WTC11 (cell line): ENCODE measurements around the gene TMEM25. TPM values are rescaled to one million over a fixed set of nuclear protein-coding genes. Genes with fewer than 3 reads are reported as not detected.
A peak's percentile ranks its signal among the peaks of the same experiment; 100 is the strongest.

Source experiments
- ATAC-seq: fragments of 200-7000 bp; cut with Tn5 transposase; 2 replicates; pipeline ENCODE4 v1.10.0; 2021; ENCODE audit warnings: mild to moderate bottlenecking, moderate library complexity
- CTCF ChIA-PET: fragments of 300-600 bp; sonication (Branson Sonifier 250); formaldehyde crosslinking; loops from one replicate; lab custom pipeline; 2021; ENCODE audit warnings: antibody characterized with exemption; lab: Charles Lee
- POLR2A ChIA-PET: fragments of 350-600 bp; sonication (Branson Sonifier 250); formaldehyde crosslinking; loops from one replicate; lab custom pipeline; 2021; ENCODE audit warnings: antibody characterized with exemption; lab: Charles Lee
- DNase-seq: peaks from one replicate; pipeline ENCODE4 v3.0.0; 2021; ENCODE audit warnings: low spot score
- H3K27ac Mint-ChIP-seq: 2 replicates; pipeline ENCODE4 v1.8.0; 2021; ENCODE audit warnings: mixed read lengths
- H3K27me3 Mint-ChIP-seq: 2 replicates; pipeline ENCODE4 v1.8.0; 2021; ENCODE audit warnings: low read depth, mild to moderate bottlenecking, moderate library complexity, mixed read lengths
- H3K36me3 Mint-ChIP-seq: 2 replicates; pipeline ENCODE4 v1.8.0; 2021; ENCODE audit warnings: mixed read lengths
- H3K4me1 Mint-ChIP-seq: 2 replicates; pipeline ENCODE4 v1.8.0; 2022; ENCODE audit warnings: mixed read lengths
- H3K4me3 Mint-ChIP-seq: 2 replicates; pipeline ENCODE4 v1.8.0; 2021; ENCODE audit warnings: mild to moderate bottlenecking, moderate library complexity, mixed read lengths
- H3K9me3 Mint-ChIP-seq: 2 replicates; pipeline ENCODE4 v1.8.0; 2021; ENCODE audit warnings: mixed read lengths
- CREB1 ChIP-seq: sonication (generic); formaldehyde crosslinking; IDR thresholded peaks from 2 replicates; pipeline ENCODE4 v1.8.0; 2023; ENCODE audit warnings: mild to moderate bottlenecking, missing genetic modification reagents
- ELF4 ChIP-seq: sonication (generic); formaldehyde crosslinking; IDR thresholded peaks from 2 replicates; pipeline ENCODE4 v1.8.1; 2022; ENCODE audit warnings: low read depth, mild to moderate bottlenecking, moderate library complexity, missing genetic modification reagents
- FOXP1 ChIP-seq: sonication (generic); formaldehyde crosslinking; IDR thresholded peaks from 2 replicates; pipeline ENCODE4 v1.8.0; 2022; ENCODE audit warnings: missing genetic modification reagents, mild to moderate bottlenecking, moderate library complexity, borderline replicate concordance
- HMGA2 ChIP-seq: fragments of 250-450 bp; sonication (Bioruptor Pico); IDR thresholded peaks from 2 replicates; pipeline ENCODE4 v1.4.0; 2021; ENCODE audit warnings: mild to moderate bottlenecking, moderate library complexity
- NFYB ChIP-seq: sonication (generic); formaldehyde crosslinking; conservative IDR thresholded peaks from 2 replicates; pipeline ENCODE4 v1.8.0; 2022; ENCODE audit warnings: low read depth, missing genetic modification reagents
- NR1H2 ChIP-seq: sonication (generic); formaldehyde crosslinking; IDR thresholded peaks from 2 replicates; pipeline ENCODE4 v1.9.0; 2021; ENCODE audit warnings: mild to moderate bottlenecking, moderate library complexity, missing genetic modification reagents
- PRRX2 ChIP-seq: fragments of 250-450 bp; sonication (Bioruptor Pico); IDR thresholded peaks from 2 replicates; pipeline ENCODE4 v1.8.0; 2021; ENCODE audit warnings: mild to moderate bottlenecking
- RORB ChIP-seq: fragments of 250-450 bp; sonication (Bioruptor Pico); IDR thresholded peaks from 2 replicates; pipeline ENCODE4 v1.9.0; 2021; ENCODE audit warnings: mild to moderate bottlenecking
- SOX15 ChIP-seq: fragments of 250-450 bp; sonication (Bioruptor Pico); IDR thresholded peaks from 2 replicates; pipeline ENCODE4 v1.9.0; 2021; ENCODE audit warnings: mild to moderate bottlenecking
- ZBTB21 ChIP-seq: sonication (generic); formaldehyde crosslinking; IDR thresholded peaks from 2 replicates; pipeline ENCODE4 v1.8.1; 2023; ENCODE audit warnings: mild to moderate bottlenecking, missing genetic modification reagents, borderline replicate concordance
- ZNF219 ChIP-seq: sonication (generic); formaldehyde crosslinking; IDR thresholded peaks from 2 replicates; pipeline ENCODE4 v1.8.0; 2023; ENCODE audit warnings: missing genetic modification reagents, mild to moderate bottlenecking, borderline replicate concordance
- ZNF416 ChIP-seq: fragments of 250-450 bp; sonication (Bioruptor Pico); IDR thresholded peaks from 2 replicates; pipeline ENCODE4 v1.9.0; 2021; ENCODE audit warnings: mild to moderate bottlenecking, inconsistent platforms
- total RNA-seq: library from RNA; stranded (reverse); gene quantifications from 3 replicates; pipeline ENCODE4 v1.2.3, GENCODE V29; 2021
- TF ChIP-seq, protein P1 (sequence below): fragments of 250-450 bp; sonication (Bioruptor Pico); IDR thresholded peaks from 2 replicates; pipeline ENCODE4 v1.8.0; 2021; ENCODE audit warnings: mild to moderate bottlenecking
- TF ChIP-seq, protein P2 (sequence below): fragments of 250-450 bp; sonication (Bioruptor Pico); IDR thresholded peaks from 2 replicates; pipeline ENCODE4 v1.9.0; 2021; ENCODE audit warnings: mild to moderate bottlenecking, borderline replicate concordance
- TF ChIP-seq, protein P3 (sequence below): sonication (generic); formaldehyde crosslinking; IDR thresholded peaks from 2 replicates; pipeline ENCODE4 v1.8.1; 2023; ENCODE audit warnings: mild to moderate bottlenecking, missing genetic modification reagents
- TF ChIP-seq, protein P4 (sequence below): fragments of 200-600 bp; IDR thresholded peaks from 2 replicates; pipeline ENCODE4 v1.8.0; 2022; ENCODE audit warnings: antibody characterized with exemption
- TF ChIP-seq, protein P5 (sequence below): sonication (generic); formaldehyde crosslinking; IDR thresholded peaks from 2 replicates; pipeline ENCODE4 v1.8.0; 2022; ENCODE audit warnings: missing genetic modification reagents
- TF ChIP-seq, protein P6 (sequence below): sonication (generic); formaldehyde crosslinking; IDR thresholded peaks from 2 replicates; pipeline ENCODE4 v1.8.0; 2023; ENCODE audit warnings: mild to moderate bottlenecking, missing genetic modification reagents
- TF ChIP-seq, protein P7 (sequence below): sonication (generic); formaldehyde crosslinking; IDR thresholded peaks from 2 replicates; pipeline ENCODE4 v1.8.1; 2022; ENCODE audit warnings: low read depth, mild to moderate bottlenecking, moderate library complexity, missing genetic modification reagents, borderline replicate concordance

Gene TMEM25
- total RNA-seq, 1 experiment from 2014 or later: 19.7 TPM

DNA sequence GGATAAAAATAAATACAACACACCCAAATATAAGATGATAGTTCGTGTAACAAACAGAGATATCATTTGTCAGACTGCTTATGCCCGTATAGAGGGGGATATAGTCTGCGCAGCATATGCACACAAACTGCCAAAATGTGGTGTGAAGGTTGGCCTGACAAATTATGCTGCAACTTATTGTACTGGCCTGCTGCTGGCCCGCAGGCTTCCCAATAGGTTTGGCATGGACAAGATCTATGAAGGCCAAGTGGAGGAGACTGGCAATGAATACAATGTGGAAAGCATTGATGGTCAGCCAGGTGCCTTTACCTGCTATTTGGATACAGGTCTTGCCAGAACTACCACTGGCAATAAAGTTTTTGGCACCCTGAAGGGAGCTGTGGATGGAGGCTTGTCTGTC is 29.8 kb downstream of the TMEM25 start (continued):
- TF ChIP-seq, protein P1, sequence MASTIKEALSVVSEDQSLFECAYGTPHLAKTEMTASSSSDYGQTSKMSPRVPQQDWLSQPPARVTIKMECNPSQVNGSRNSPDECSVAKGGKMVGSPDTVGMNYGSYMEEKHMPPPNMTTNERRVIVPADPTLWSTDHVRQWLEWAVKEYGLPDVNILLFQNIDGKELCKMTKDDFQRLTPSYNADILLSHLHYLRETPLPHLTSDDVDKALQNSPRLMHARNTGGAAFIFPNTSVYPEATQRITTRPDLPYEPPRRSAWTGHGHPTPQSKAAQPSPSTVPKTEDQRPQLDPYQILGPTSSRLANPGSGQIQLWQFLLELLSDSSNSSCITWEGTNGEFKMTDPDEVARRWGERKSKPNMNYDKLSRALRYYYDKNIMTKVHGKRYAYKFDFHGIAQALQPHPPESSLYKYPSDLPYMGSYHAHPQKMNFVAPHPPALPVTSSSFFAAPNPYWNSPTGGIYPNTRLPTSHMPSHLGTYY (CRISPR knock-in tag): no peak

DNA sequence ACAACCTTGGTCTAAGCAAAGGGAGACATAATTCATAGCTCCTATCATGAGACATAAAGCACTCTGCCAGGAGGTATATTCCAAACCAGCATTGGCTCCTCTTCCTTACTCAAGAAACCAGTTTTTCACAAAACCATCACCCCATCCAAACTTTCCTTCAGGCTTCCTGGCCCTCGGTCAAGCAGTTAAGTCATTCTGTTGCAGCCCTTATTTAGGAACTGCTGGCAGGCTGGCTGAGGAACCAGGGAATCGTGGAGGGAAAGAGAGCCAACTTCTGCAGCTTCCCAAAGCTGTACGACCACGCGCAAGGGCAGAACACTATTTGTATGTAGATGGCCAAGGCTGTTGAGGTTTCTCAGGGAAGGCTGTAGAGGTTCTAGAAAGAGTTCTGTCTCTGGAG is 34.1 kb downstream of the TMEM25 start:
- CTCF ChIA-PET: no interaction called here
- Mint-ChIP-seq H3K27ac (no peak overlapping the region; the same call in 1 of the 2 replicates), H3K4me3 (peak overlapping the region; percentile 59), H3K9me3 (no peaks in the 10 kb centered on the region), H3K4me1 (peaks cover 2% of the 10 kb centered on the region), H3K27me3 (no peaks in the 10 kb centered on the region), H3K36me3 (no peaks in the 10 kb centered on the region)
- POLR2A ChIA-PET: no interaction called here
- ATAC-seq (no peak), DNase-seq (no peak)
- TF ChIP-seq, protein P2, sequence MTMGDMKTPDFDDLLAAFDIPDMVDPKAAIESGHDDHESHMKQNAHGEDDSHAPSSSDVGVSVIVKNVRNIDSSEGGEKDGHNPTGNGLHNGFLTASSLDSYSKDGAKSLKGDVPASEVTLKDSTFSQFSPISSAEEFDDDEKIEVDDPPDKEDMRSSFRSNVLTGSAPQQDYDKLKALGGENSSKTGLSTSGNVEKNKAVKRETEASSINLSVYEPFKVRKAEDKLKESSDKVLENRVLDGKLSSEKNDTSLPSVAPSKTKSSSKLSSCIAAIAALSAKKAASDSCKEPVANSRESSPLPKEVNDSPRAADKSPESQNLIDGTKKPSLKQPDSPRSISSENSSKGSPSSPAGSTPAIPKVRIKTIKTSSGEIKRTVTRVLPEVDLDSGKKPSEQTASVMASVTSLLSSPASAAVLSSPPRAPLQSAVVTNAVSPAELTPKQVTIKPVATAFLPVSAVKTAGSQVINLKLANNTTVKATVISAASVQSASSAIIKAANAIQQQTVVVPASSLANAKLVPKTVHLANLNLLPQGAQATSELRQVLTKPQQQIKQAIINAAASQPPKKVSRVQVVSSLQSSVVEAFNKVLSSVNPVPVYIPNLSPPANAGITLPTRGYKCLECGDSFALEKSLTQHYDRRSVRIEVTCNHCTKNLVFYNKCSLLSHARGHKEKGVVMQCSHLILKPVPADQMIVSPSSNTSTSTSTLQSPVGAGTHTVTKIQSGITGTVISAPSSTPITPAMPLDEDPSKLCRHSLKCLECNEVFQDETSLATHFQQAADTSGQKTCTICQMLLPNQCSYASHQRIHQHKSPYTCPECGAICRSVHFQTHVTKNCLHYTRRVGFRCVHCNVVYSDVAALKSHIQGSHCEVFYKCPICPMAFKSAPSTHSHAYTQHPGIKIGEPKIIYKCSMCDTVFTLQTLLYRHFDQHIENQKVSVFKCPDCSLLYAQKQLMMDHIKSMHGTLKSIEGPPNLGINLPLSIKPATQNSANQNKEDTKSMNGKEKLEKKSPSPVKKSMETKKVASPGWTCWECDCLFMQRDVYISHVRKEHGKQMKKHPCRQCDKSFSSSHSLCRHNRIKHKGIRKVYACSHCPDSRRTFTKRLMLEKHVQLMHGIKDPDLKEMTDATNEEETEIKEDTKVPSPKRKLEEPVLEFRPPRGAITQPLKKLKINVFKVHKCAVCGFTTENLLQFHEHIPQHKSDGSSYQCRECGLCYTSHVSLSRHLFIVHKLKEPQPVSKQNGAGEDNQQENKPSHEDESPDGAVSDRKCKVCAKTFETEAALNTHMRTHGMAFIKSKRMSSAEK (CRISPR knock-in tag): no peak
- no peak for TF ChIP-seq PRRX2 (CRISPR knock-in tag)
- TF ChIP-seq, protein P3, sequence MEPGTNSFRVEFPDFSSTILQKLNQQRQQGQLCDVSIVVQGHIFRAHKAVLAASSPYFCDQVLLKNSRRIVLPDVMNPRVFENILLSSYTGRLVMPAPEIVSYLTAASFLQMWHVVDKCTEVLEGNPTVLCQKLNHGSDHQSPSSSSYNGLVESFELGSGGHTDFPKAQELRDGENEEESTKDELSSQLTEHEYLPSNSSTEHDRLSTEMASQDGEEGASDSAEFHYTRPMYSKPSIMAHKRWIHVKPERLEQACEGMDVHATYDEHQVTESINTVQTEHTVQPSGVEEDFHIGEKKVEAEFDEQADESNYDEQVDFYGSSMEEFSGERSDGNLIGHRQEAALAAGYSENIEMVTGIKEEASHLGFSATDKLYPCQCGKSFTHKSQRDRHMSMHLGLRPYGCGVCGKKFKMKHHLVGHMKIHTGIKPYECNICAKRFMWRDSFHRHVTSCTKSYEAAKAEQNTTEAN (CRISPR knock-in tag): no peak
- TF ChIP-seq ZNF219: no peak
- TF ChIP-seq, protein P4, sequence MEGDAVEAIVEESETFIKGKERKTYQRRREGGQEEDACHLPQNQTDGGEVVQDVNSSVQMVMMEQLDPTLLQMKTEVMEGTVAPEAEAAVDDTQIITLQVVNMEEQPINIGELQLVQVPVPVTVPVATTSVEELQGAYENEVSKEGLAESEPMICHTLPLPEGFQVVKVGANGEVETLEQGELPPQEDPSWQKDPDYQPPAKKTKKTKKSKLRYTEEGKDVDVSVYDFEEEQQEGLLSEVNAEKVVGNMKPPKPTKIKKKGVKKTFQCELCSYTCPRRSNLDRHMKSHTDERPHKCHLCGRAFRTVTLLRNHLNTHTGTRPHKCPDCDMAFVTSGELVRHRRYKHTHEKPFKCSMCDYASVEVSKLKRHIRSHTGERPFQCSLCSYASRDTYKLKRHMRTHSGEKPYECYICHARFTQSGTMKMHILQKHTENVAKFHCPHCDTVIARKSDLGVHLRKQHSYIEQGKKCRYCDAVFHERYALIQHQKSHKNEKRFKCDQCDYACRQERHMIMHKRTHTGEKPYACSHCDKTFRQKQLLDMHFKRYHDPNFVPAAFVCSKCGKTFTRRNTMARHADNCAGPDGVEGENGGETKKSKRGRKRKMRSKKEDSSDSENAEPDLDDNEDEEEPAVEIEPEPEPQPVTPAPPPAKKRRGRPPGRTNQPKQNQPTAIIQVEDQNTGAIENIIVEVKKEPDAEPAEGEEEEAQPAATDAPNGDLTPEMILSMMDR: no peak
- TF ChIP-seq, protein P5, sequence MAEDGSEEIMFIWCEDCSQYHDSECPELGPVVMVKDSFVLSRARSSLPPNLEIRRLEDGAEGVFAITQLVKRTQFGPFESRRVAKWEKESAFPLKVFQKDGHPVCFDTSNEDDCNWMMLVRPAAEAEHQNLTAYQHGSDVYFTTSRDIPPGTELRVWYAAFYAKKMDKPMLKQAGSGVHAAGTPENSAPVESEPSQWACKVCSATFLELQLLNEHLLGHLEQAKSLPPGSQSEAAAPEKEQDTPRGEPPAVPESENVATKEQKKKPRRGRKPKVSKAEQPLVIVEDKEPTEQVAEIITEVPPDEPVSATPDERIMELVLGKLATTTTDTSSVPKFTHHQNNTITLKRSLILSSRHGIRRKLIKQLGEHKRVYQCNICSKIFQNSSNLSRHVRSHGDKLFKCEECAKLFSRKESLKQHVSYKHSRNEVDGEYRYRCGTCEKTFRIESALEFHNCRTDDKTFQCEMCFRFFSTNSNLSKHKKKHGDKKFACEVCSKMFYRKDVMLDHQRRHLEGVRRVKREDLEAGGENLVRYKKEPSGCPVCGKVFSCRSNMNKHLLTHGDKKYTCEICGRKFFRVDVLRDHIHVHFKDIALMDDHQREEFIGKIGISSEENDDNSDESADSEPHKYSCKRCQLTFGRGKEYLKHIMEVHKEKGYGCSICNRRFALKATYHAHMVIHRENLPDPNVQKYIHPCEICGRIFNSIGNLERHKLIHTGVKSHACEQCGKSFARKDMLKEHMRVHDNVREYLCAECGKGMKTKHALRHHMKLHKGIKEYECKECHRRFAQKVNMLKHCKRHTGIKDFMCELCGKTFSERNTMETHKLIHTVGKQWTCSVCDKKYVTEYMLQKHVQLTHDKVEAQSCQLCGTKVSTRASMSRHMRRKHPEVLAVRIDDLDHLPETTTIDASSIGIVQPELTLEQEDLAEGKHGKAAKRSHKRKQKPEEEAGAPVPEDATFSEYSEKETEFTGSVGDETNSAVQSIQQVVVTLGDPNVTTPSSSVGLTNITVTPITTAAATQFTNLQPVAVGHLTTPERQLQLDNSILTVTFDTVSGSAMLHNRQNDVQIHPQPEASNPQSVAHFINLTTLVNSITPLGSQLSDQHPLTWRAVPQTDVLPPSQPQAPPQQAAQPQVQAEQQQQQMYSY (CRISPR knock-in tag): no peak
- TF ChIP-seq HMGA2: no peak
- TF ChIP-seq NR1H2 (CRISPR knock-in tag): no peak
- TF ChIP-seq FOXP1 (CRISPR knock-in tag): no peak
- no peak for TF ChIP-seq ZBTB21 (CRISPR knock-in tag)
- no peak for TF ChIP-seq CREB1 (CRISPR knock-in tag)
- TF ChIP-seq ZNF416 (CRISPR knock-in tag): no peak
- no peak for TF ChIP-seq RORB (CRISPR knock-in tag)
- TF ChIP-seq, protein P6, sequence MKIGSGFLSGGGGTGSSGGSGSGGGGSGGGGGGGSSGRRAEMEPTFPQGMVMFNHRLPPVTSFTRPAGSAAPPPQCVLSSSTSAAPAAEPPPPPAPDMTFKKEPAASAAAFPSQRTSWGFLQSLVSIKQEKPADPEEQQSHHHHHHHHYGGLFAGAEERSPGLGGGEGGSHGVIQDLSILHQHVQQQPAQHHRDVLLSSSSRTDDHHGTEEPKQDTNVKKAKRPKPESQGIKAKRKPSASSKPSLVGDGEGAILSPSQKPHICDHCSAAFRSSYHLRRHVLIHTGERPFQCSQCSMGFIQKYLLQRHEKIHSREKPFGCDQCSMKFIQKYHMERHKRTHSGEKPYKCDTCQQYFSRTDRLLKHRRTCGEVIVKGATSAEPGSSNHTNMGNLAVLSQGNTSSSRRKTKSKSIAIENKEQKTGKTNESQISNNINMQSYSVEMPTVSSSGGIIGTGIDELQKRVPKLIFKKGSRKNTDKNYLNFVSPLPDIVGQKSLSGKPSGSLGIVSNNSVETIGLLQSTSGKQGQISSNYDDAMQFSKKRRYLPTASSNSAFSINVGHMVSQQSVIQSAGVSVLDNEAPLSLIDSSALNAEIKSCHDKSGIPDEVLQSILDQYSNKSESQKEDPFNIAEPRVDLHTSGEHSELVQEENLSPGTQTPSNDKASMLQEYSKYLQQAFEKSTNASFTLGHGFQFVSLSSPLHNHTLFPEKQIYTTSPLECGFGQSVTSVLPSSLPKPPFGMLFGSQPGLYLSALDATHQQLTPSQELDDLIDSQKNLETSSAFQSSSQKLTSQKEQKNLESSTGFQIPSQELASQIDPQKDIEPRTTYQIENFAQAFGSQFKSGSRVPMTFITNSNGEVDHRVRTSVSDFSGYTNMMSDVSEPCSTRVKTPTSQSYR (CRISPR knock-in tag): no peak
- TF ChIP-seq, protein P7, sequence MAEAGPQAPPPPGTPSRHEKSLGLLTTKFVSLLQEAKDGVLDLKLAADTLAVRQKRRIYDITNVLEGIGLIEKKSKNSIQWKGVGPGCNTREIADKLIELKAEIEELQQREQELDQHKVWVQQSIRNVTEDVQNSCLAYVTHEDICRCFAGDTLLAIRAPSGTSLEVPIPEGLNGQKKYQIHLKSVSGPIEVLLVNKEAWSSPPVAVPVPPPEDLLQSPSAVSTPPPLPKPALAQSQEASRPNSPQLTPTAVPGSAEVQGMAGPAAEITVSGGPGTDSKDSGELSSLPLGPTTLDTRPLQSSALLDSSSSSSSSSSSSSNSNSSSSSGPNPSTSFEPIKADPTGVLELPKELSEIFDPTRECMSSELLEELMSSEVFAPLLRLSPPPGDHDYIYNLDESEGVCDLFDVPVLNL: no peak
- TF ChIP-seq SOX15 (CRISPR knock-in tag): no peak
- no peak for TF ChIP-seq NFYB (CRISPR knock-in tag)
- no peak for TF ChIP-seq ELF4 (CRISPR knock-in tag)
